SK-N-SH (cell line): Measurements from ENCODE around the gene CACNA1A. TPM values are rescaled to one million over a fixed set of nuclear protein-coding genes. Genes with fewer than 3 reads are reported as not detected.

Experiments
- CTCF ChIA-PET: fragments of 300-600, 350-600 bp; formaldehyde crosslinking; extraction: SDS; loops from one replicate; lab custom pipeline; 2021; lab: Yijun Ruan, JAX
- POLR2A ChIA-PET: fragments of 350-600 bp; sonication (Branson Sonifier 250); formaldehyde crosslinking; extraction: SDS; loops from one replicate; lab custom pipeline; 2020; ENCODE audit warnings: antibody characterized with exemption, inconsistent platforms; lab: Yijun Ruan, JAX
- DNase-seq: peaks from one replicate; pipeline ENCODE4 v3.0.0; 2012
- H2AFZ ChIP-seq: fragments of 200-600 bp; sonication (generic); 2 replicates; pipeline ENCODE4 v1.8.1; 2016; ENCODE audit warnings: antibody characterized with exemption, mild to moderate bottlenecking, low read depth
- H3F3A ChIP-seq: fragments of 200-600 bp; sonication (generic); replicated peaks from 2 replicates; pipeline ENCODE3; 2016; ENCODE audit warnings: antibody characterized with exemption, mild to moderate bottlenecking; ENCODE audit not compliant: insufficient read depth
- H3K27ac ChIP-seq, 2 experiments: fragments of 200-500 bp in 1 of 2; fragments of 200-600 bp in 1 of 2; sonication (Bioruptor generic) in 1 of 2; sonication (generic), shearing (Covaris generic) in 1 of 2; 2 replicates each; pipeline versions ENCODE4 v1.5.1 to v1.6.1; 2014 to 2016; ENCODE audit warnings: low read depth in 2 of 2, inconsistent platforms in 1 of 2, low read length in 1 of 2, mild to moderate bottlenecking in 1 of 2, mixed read lengths in 1 of 2
- H3K27me3 ChIP-seq: fragments of 200-600 bp; sonication (generic), shearing (Covaris generic); 2 replicates; pipeline ENCODE4 v1.6.1; 2016; ENCODE audit warnings: mixed run types; ENCODE audit not compliant: insufficient read depth
- H3K36me3 ChIP-seq, 2 experiments: fragments of 200-500 bp in 1 of 2; fragments of 200-600 bp in 1 of 2; sonication (Bioruptor generic) in 1 of 2; sonication (generic) in 1 of 2; replicated peaks in 1 of 2; 2 replicates each; pipeline versions ENCODE3 to v1.5.1; 2014 to 2016; ENCODE audit warnings: low read length in 1 of 2, mild to moderate bottlenecking in 1 of 2; ENCODE audit not compliant: insufficient read depth in 2 of 2, control insufficient read depth in 1 of 2
- H3K4me1 ChIP-seq, 2 experiments: fragments of 200-500 bp in 1 of 2; fragments of 200-600 bp in 1 of 2; sonication (Bioruptor generic) in 1 of 2; sonication (generic), shearing (Covaris generic) in 1 of 2; 2 replicates each; pipeline versions ENCODE4 v1.5.1 to v1.6.1; 2014 to 2016; ENCODE audit warnings: low read depth in 1 of 2, low read length in 1 of 2, mixed run types in 1 of 2; ENCODE audit not compliant: insufficient read depth in 2 of 2, control insufficient read depth in 1 of 2
- H3K4me2 ChIP-seq: fragments of 200-600 bp; sonication (generic), shearing (Covaris generic); 2 replicates; pipeline ENCODE4 v1.6.1; 2017; ENCODE audit warnings: mixed run types
- H3K4me3 ChIP-seq, 2 experiments: fragments of 200-500 bp in 1 of 2; fragments of 200-600 bp in 1 of 2; sonication (Bioruptor generic) in 1 of 2; sonication (generic), shearing (Covaris generic) in 1 of 2; 2 replicates each; pipeline versions ENCODE4 v1.5.1 to v1.8.1; 2014 to 2016; ENCODE audit warnings: low read depth in 2 of 2, inconsistent platforms in 1 of 2, low read length in 1 of 2, mild to moderate bottlenecking in 1 of 2, mixed read lengths in 1 of 2, moderate library complexity in 1 of 2
- H3K79me2 ChIP-seq: fragments of 200-600 bp; sonication (generic); 2 replicates; pipeline ENCODE4 v1.8.1; 2017; ENCODE audit warnings: mild to moderate bottlenecking; ENCODE audit not compliant: insufficient read depth
- H3K9ac ChIP-seq: fragments of 200-600 bp; sonication (generic); 2 replicates; pipeline ENCODE4 v1.6.1; 2017; ENCODE audit warnings: mixed run types
- H3K9me2 ChIP-seq: fragments of 200-600 bp; sonication (generic); 2 replicates; pipeline ENCODE4 v1.6.1; 2017; ENCODE audit warnings: mixed run types
- H3K9me3 ChIP-seq: fragments of 200-600 bp; sonication (generic); 2 replicates; pipeline ENCODE4 v1.6.1; 2017; ENCODE audit warnings: mixed run types, mild to moderate bottlenecking, moderate library complexity
- H4K20me1 ChIP-seq: fragments of 200-600 bp; sonication (generic); 2 replicates; pipeline ENCODE4 v1.6.1; 2017; ENCODE audit warnings: mild to moderate bottlenecking, mixed run types; ENCODE audit not compliant: insufficient read depth
- CHD2 ChIP-seq: fragments of 150-350 bp; IDR thresholded peaks from 2 replicates; pipeline ENCODE4 v1.6.1; 2018; ENCODE audit warnings: low read length; ENCODE audit not compliant: partially characterized antibody
- EP300 ChIP-seq, 2 experiments: IDR thresholded peaks; 2 replicates each; pipeline versions ENCODE4 v1.4.0 to v1.6.1; 2012; ENCODE audit warnings: borderline replicate concordance in 1 of 2, low read depth in 1 of 2, low read length in 1 of 2
- FOXJ3 ChIP-seq: sonication (generic); formaldehyde crosslinking; IDR thresholded peaks from 2 replicates; pipeline ENCODE4 v1.5.1; 2020; ENCODE audit warnings: mild to moderate bottlenecking, missing genetic modification reagents
- FOXM1 ChIP-seq: IDR thresholded peaks from 2 replicates; pipeline ENCODE4 v1.4.0; 2012; ENCODE audit warnings: low read depth, mild to moderate bottlenecking
- GABPA ChIP-seq: IDR thresholded peaks from 2 replicates; pipeline ENCODE4 v1.4.0; 2012; ENCODE audit warnings: low read depth, mild to moderate bottlenecking
- JUND ChIP-seq: IDR thresholded peaks from 2 replicates; pipeline ENCODE4 v1.4.0; 2012
- NFIC ChIP-seq: IDR thresholded peaks from 2 replicates; pipeline ENCODE4 v1.4.0; 2012; ENCODE audit warnings: borderline replicate concordance
- NRF1 ChIP-seq: IDR thresholded peaks from 2 replicates; pipeline ENCODE4 v1.6.1; 2012; ENCODE audit warnings: low read depth, mild to moderate bottlenecking, low read length
- RCOR1 ChIP-seq: fragments of 150-350 bp; IDR thresholded peaks from 2 replicates; pipeline ENCODE4 v1.6.1; 2017; ENCODE audit warnings: antibody characterized with exemption, low read length
- RFX5 ChIP-seq: IDR thresholded peaks from 2 replicates; pipeline ENCODE4 v1.6.1; 2012; ENCODE audit warnings: mild to moderate bottlenecking, improper control_type of control experiment, low read length
- RXRA ChIP-seq: IDR thresholded peaks from 2 replicates; pipeline ENCODE4 v1.4.0; 2012; ENCODE audit warnings: low read depth, mild to moderate bottlenecking, borderline replicate concordance
- SIN3A ChIP-seq: IDR thresholded peaks from 2 replicates; pipeline ENCODE4 v1.6.1; 2012; ENCODE audit warnings: low read depth, mild to moderate bottlenecking, low read length, moderate library complexity, borderline replicate concordance
- SMC3 ChIP-seq: IDR thresholded peaks from 2 replicates; pipeline ENCODE4 v1.6.1; 2012; ENCODE audit warnings: low read depth, low read length, improper control_type of control experiment
- TCF12 ChIP-seq: IDR thresholded peaks from 2 replicates; pipeline ENCODE4 v1.4.0; 2012
- YY1 ChIP-seq: IDR thresholded peaks from 2 replicates; pipeline ENCODE4 v1.4.0; 2012; ENCODE audit warnings: low read depth, mild to moderate bottlenecking
- WGBS: methylation state at CpG from one replicate; pipeline ENCODE4 v1.1.6; 2017; ENCODE audit warnings: low lambda C conversion rate; 5-methylcytosine and 5-hydroxymethylcytosine counted together
- polyA plus RNA-seq, 3 experiments: library from polyadenylated mRNA; depleted of rRNA; stranded (reverse); fragments of >200 nt; gene quantifications; 2 replicates each; pipeline ENCODE4 v1.2.3, GENCODE V29; 2012
- TF ChIP-seq, protein P1 (sequence below): IDR thresholded peaks from 2 replicates; pipeline ENCODE4 v1.6.1; 2012; ENCODE audit warnings: mild to moderate bottlenecking, low read depth, low read length, moderate library complexity
- TF ChIP-seq, protein P2 (sequence below): IDR thresholded peaks from 2 replicates; pipeline ENCODE4 v1.4.0; 2012; ENCODE audit warnings: low read depth, borderline replicate concordance
- TF ChIP-seq, protein P3 (sequence below): IDR thresholded peaks from 2 replicates; pipeline ENCODE4; 2012
- TF ChIP-seq, protein P4 (sequence below): fragments of 150-350 bp; IDR thresholded peaks from 2 replicates; pipeline ENCODE4 v1.6.1; 2017; ENCODE audit warnings: antibody characterized with exemption, low read length, low read depth, borderline replicate concordance

CACNA1A gene
- polyA plus RNA-seq, 1 of the 3 experiments (the other 2 are of a cell fraction), result 1.3 TPM

DNA sequence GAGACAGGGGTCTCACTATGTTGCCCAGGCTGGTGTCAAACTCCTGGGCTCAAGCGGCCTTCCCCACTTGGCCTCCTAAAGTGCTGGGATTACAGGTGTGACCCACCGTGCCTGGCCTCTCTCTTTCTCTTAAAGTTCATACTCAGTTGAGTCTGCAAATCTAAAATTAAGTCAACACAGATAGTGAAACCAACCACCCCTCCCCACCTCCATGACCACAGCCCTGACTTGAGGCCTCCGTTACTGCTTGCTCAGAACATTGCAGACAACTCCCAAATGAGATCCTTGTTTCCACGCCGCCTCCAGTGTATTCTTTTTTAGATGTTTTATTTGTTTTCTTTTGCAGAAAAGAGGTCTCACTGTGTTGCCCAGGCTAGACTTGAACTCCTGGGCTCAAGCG, 94.4 kb downstream of the CACNA1A start:
- Histone ChIP-seq H3K27me3 (peaks cover 78% of the 10 kb centered on the region), H3K4me1 (no peaks in the 10 kb centered on the region), H4K20me1 (no peaks in the 10 kb centered on the region), H3K4me2 (no peak overlapping the region), H2AFZ (no peak overlapping the region)
- CTCF ChIA-PET, result no interaction called here
- no peak for DNase-seq
- TF ChIP-seq, protein P1, sequence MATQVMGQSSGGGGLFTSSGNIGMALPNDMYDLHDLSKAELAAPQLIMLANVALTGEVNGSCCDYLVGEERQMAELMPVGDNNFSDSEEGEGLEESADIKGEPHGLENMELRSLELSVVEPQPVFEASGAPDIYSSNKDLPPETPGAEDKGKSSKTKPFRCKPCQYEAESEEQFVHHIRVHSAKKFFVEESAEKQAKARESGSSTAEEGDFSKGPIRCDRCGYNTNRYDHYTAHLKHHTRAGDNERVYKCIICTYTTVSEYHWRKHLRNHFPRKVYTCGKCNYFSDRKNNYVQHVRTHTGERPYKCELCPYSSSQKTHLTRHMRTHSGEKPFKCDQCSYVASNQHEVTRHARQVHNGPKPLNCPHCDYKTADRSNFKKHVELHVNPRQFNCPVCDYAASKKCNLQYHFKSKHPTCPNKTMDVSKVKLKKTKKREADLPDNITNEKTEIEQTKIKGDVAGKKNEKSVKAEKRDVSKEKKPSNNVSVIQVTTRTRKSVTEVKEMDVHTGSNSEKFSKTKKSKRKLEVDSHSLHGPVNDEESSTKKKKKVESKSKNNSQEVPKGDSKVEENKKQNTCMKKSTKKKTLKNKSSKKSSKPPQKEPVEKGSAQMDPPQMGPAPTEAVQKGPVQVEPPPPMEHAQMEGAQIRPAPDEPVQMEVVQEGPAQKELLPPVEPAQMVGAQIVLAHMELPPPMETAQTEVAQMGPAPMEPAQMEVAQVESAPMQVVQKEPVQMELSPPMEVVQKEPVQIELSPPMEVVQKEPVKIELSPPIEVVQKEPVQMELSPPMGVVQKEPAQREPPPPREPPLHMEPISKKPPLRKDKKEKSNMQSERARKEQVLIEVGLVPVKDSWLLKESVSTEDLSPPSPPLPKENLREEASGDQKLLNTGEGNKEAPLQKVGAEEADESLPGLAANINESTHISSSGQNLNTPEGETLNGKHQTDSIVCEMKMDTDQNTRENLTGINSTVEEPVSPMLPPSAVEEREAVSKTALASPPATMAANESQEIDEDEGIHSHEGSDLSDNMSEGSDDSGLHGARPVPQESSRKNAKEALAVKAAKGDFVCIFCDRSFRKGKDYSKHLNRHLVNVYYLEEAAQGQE, result no peak
- TF ChIP-seq RXRA (no peak), RFX5 (no peak), NRF1 (no peak), SMC3 (no peak), TCF12 (no peak), EP300 (IDR thresholded peaks at IDR 0.05; ENCODE audit: borderline replicate concordance in 1 of 2, low read depth in 1 of 2, low read length in 1 of 2) (no peak), CHD2 (no peak), NFIC (no peak), FOXJ3 (no peak), JUND (no peak), FOXM1 (no peak), SIN3A (no peak), YY1 (no peak), GABPA (no peak), RCOR1 (no peak)
- TF ChIP-seq, protein P2, sequence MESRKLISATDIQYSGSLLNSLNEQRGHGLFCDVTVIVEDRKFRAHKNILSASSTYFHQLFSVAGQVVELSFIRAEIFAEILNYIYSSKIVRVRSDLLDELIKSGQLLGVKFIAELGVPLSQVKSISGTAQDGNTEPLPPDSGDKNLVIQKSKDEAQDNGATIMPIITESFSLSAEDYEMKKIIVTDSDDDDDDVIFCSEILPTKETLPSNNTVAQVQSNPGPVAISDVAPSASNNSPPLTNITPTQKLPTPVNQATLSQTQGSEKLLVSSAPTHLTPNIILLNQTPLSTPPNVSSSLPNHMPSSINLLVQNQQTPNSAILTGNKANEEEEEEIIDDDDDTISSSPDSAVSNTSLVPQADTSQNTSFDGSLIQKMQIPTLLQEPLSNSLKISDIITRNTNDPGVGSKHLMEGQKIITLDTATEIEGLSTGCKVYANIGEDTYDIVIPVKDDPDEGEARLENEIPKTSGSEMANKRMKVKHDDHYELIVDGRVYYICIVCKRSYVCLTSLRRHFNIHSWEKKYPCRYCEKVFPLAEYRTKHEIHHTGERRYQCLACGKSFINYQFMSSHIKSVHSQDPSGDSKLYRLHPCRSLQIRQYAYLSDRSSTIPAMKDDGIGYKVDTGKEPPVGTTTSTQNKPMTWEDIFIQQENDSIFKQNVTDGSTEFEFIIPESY, result no peak
- TF ChIP-seq, protein P3, sequence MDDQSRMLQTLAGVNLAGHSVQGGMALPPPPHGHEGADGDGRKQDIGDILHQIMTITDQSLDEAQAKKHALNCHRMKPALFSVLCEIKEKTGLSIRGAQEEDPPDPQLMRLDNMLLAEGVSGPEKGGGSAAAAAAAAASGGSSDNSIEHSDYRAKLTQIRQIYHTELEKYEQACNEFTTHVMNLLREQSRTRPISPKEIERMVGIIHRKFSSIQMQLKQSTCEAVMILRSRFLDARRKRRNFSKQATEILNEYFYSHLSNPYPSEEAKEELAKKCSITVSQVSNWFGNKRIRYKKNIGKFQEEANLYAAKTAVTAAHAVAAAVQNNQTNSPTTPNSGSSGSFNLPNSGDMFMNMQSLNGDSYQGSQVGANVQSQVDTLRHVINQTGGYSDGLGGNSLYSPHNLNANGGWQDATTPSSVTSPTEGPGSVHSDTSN, result no peak
- TF ChIP-seq, protein P4, sequence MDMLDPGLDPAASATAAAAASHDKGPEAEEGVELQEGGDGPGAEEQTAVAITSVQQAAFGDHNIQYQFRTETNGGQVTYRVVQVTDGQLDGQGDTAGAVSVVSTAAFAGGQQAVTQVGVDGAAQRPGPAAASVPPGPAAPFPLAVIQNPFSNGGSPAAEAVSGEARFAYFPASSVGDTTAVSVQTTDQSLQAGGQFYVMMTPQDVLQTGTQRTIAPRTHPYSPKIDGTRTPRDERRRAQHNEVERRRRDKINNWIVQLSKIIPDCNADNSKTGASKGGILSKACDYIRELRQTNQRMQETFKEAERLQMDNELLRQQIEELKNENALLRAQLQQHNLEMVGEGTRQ, result no peak
- TF ChIP-seq, all 33 proteins: peak for 0
- no peak overlapping the region for H3K27ac ChIP-seq
- H3K36me3 ChIP-seq, result no peaks in the 10 kb centered on the region
- no peak overlapping the region for H3K9ac ChIP-seq
- H3K79me2 ChIP-seq, result no peaks in the 10 kb centered on the region
- no peak overlapping the region for H3K4me3 ChIP-seq
- WGBS, result 11% methylated on average over 6 of the region's 6 CpGs
- no peaks in the 10 kb centered on the region for H3F3A ChIP-seq
- H3K9me3 ChIP-seq, result no peaks in the 10 kb centered on the region
- POLR2A ChIA-PET, result no interaction called here
- no peaks in the 10 kb centered on the region for H3K9me2 ChIP-seq
